Endothelial cell of umbilical vein (primary cell): ENCODE results near the gene MAPRE2. TPM values are rescaled to one million over a fixed set of nuclear protein-coding genes. Genes with fewer than 3 reads are reported as not detected.

Experiments
- BruUV-seq: library from RNA; stranded (reverse); fragments of 400-500 nt; replicated peaks from 2 replicates; lab custom pipeline; 2021; lab: Mats Ljungman, UMichigan
- CTCF ChIA-PET: fragments of 300-600, 350-600 bp; sonication (Branson Sonifier 250); formaldehyde crosslinking; loops from one replicate; lab custom pipeline; 2021; ENCODE audit warnings: antibody characterized with exemption, inconsistent platforms; lab: Charles Lee
- POLR2A ChIA-PET: fragments of 300-600, 350-600 bp; sonication (Branson Sonifier 250); formaldehyde crosslinking; loops from one replicate; lab custom pipeline; 2021; ENCODE audit warnings: antibody characterized with exemption, inconsistent platforms; lab: Charles Lee
- DNase-seq: peaks from one replicate; pipeline ENCODE4 v3.0.0-alpha.2; 2011; ENCODE audit warnings: low read depth, low spot score
- FAIRE-seq: peaks from 2 replicates; lab custom pipeline; 2011; peaks lifted over from hg19 to GRCh38; lab: Jason Lieb, UNC
- H2AFZ ChIP-seq: 2 replicates; pipeline ENCODE4 v1.6.0; 2012; ENCODE audit warnings: low read depth, low read length, control low read depth, inconsistent platforms
- H3K27ac ChIP-seq: 2 replicates; pipeline ENCODE4 v1.5.1; 2011; ENCODE audit warnings: low read depth, mild to moderate bottlenecking, control low read depth, low read length, moderate library complexity; ENCODE audit not compliant: insufficient read depth
- H3K27me3 ChIP-seq, 2 experiments: 2 replicates each; pipeline versions ENCODE4 v1.6.0 to v1.6.1; 2011; ENCODE audit warnings: low read length in 2 of 2, mixed read lengths in 1 of 2; ENCODE audit not compliant: control insufficient read depth in 2 of 2, insufficient read depth in 2 of 2
- H3K36me3 ChIP-seq, 2 experiments: 2 replicates in 1 of 2; 3 replicates in 1 of 2; pipeline ENCODE4 v1.5.1; 2011; ENCODE audit warnings: low read length in 2 of 2, mild to moderate bottlenecking in 1 of 2, moderate library complexity in 1 of 2; ENCODE audit not compliant: control insufficient read depth in 2 of 2, insufficient read depth in 2 of 2; ENCODE audit errors: extremely low read depth in 1 of 2
- H3K4me1 ChIP-seq: 3 replicates; pipeline ENCODE4 v1.5.1; 2011; ENCODE audit warnings: mild to moderate bottlenecking, low read length; ENCODE audit not compliant: control insufficient read depth, insufficient read depth; ENCODE audit errors: extremely low read depth
- H3K4me2 ChIP-seq: 2 replicates; pipeline ENCODE4 v1.6.1; 2011; ENCODE audit warnings: low read length, control low read depth, mixed read lengths; ENCODE audit not compliant: insufficient read depth
- H3K4me3 ChIP-seq, 3 experiments: fragments of 200-600 bp in 1 of 3; sonication (generic), shearing (Covaris generic) in 1 of 3; replicated peaks in 1 of 3; 2 replicates each; pipeline ENCODE4 v1.5.1; 2011 to 2016; ENCODE audit warnings: control low read depth in 3 of 3, low read length in 3 of 3, mild to moderate bottlenecking in 2 of 3, inconsistent platforms in 1 of 3, low read depth in 1 of 3, moderate library complexity in 1 of 3; ENCODE audit not compliant: insufficient read depth in 1 of 3
- H3K79me2 ChIP-seq: 2 replicates; pipeline ENCODE4 v1.6.0; 2012; ENCODE audit warnings: low read length, inconsistent platforms; ENCODE audit not compliant: control insufficient read depth, insufficient read depth
- H3K9ac ChIP-seq: replicated peaks from 2 replicates; pipeline ENCODE3; 2011; ENCODE audit warnings: low read length, control low read depth; ENCODE audit not compliant: insufficient read depth; ENCODE audit errors: extremely low read depth
- H3K9me1 ChIP-seq: replicated peaks from 3 replicates; pipeline ENCODE4 v1.6.0; 2011; ENCODE audit warnings: mild to moderate bottlenecking, low read length; ENCODE audit not compliant: control insufficient read depth, insufficient read depth; ENCODE audit errors: extremely low read depth
- H3K9me3 ChIP-seq: replicated peaks from 2 replicates; pipeline ENCODE4 v1.5.1; 2012; ENCODE audit warnings: low read length, inconsistent platforms; ENCODE audit not compliant: control insufficient read depth, insufficient read depth
- H4K20me1 ChIP-seq: replicated peaks from 2 replicates; pipeline ENCODE3; 2011; ENCODE audit warnings: mild to moderate bottlenecking, low read length; ENCODE audit not compliant: control insufficient read depth, insufficient read depth; ENCODE audit errors: extremely low read depth
- EZH2 ChIP-seq: IDR thresholded peaks from 2 replicates; pipeline ENCODE4 v1.6.1; 2012; ENCODE audit warnings: borderline replicate concordance, low read depth, mild to moderate bottlenecking, moderate library complexity, low read length, inconsistent platforms; ENCODE audit not compliant: severe bottlenecking
- FOS ChIP-seq: IDR thresholded peaks from 2 replicates; pipeline ENCODE4 v1.6.1; 2011; ENCODE audit warnings: mild to moderate bottlenecking, low read length, moderate library complexity, borderline replicate concordance; ENCODE audit not compliant: insufficient read depth
- GATA2 ChIP-seq: IDR thresholded peaks from 2 replicates; pipeline ENCODE4 v1.7.0; 2011; ENCODE audit warnings: low read depth, mild to moderate bottlenecking, moderate library complexity, mixed read lengths, low read length; ENCODE audit not compliant: insufficient read length, insufficient read depth
- JUN ChIP-seq: IDR thresholded peaks from 2 replicates; pipeline ENCODE4 v1.6.1; 2011; ENCODE audit warnings: borderline replicate concordance, low read depth; ENCODE audit not compliant: insufficient read length, insufficient read depth
- MYC ChIP-seq: IDR thresholded peaks from one replicate; pipeline ENCODE4 v1.6.1; 2011; ENCODE audit warnings: mild to moderate bottlenecking, low read depth, low read length
- POLR2A ChIP-seq: IDR thresholded peaks from 2 replicates; pipeline ENCODE4 v1.6.1; 2012; ENCODE audit warnings: low read depth, mild to moderate bottlenecking, control low read depth, low read length
- POLR2AphosphoS5 ChIP-seq: IDR thresholded peaks from 2 replicates; pipeline ENCODE4 v1.6.1; 2012; ENCODE audit warnings: low read depth, mild to moderate bottlenecking, control low read depth, low read length, moderate library complexity; ENCODE audit not compliant: insufficient read depth
- dilution Hi-C: fragments of 300-500 bp; cut with MboI; formaldehyde crosslinking; loops from one replicate; pipeline ENCODE4 v1.15.0; 2019; ENCODE audit warnings: low sequenced_read_pairs; ENCODE audit not compliant: extremely low pct_ligation_motif_present
- intact Hi-C: fragments of 100-400 bp; cut with micrococcal nuclease; formaldehyde crosslinking; loops from one replicate; pipeline ENCODE4 v1.10.0; 2022
- polyA plus RNA-seq, 4 experiments: library from polyadenylated mRNA; depleted of rRNA in 3 of 4; stranded (reverse) in 3 of 4; unstranded in 1 of 4; fragments of >200 nt; gene quantifications; 2 replicates each; pipeline versions ENCODE4 v1.2.1 to v1.2.3, GENCODE V29; 2011 to 2012; ENCODE audit warnings: missing spikeins in 1 of 4
- total RNA-seq: library from RNA; stranded (reverse); gene quantifications from 2 replicates; pipeline ENCODE4 v1.2.3, GENCODE V29; 2021
- TF ChIP-seq, protein P1 (sequence below): IDR thresholded peaks from 2 replicates; pipeline ENCODE4 v1.6.1; 2011; ENCODE audit not compliant: insufficient read depth, insufficient read length
- TF ChIP-seq, protein P2 (sequence below), 2 donors: IDR thresholded peaks; 1 replicate in 1 of 2; 2 replicates in 1 of 2; pipeline ENCODE4 v1.5.1; 2011; ENCODE audit warnings: low read length in 2 of 2, mild to moderate bottlenecking in 2 of 2, moderate library complexity in 2 of 2, control low read depth in 1 of 2, inconsistent platforms in 1 of 2, low read depth in 1 of 2; ENCODE audit not compliant: insufficient read depth in 1 of 2; ENCODE audit errors: extremely low read depth in 1 of 2

MAPRE2 gene
- total and polyA plus RNA-seq, 2 donors (not counting 3 experiments of a cell fraction or from before 2014, with no cell fraction given) = 117 to 148 TPM

DNA sequence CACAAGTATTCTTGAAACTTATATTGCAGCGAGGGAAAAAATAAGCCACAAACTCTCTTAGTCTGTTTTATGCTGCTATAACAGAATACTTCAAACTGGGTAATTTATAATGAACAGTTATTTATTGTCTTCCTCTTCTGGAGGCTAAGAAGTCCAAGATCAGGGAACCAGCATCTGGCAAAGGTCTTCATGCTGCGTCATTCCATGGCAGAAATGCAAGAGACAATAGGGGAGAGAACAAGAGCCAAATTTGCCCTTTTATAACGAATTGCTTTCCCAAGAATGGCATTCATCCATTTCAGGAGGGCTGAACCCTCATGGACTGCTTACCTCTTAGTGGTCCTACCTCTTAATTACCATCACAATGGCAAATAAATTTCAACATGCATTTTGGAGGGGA is 46.5 kb downstream of the MAPRE2 start:
- Histone ChIP-seq H3K9me3 (no peaks in the 10 kb centered on the region), H4K20me1 (no peaks in the 10 kb centered on the region), H3K9ac (no peak overlapping the region), H3K4me1 (peaks cover 19% of the 10 kb centered on the region), H3K4me2 (peak overlapping the region; percentile 8), H3K4me3 (no peak overlapping the region), H3K27ac (no peak overlapping the region), H3K9me1 (no peaks in the 10 kb centered on the region), H3K36me3 (no peaks in the 10 kb centered on the region), H3K27me3 (no peaks in the 10 kb centered on the region), H3K79me2 (peaks cover 26% of the 10 kb centered on the region), H2AFZ (no peak overlapping the region)
- POLR2A ChIA-PET = no interaction called here
- CTCF ChIA-PET = interaction anchor here (0.8 to 1.0 kb wide), 2 partner anchors 11 to 82 kb away, joined by 3 to 4 read pairs; no protein-coding TSS in a partner anchor
- dilution Hi-C loops = no loop called here
- DNase-seq (no peak), FAIRE-seq (no peak)
- intact Hi-C loops = loop anchor here (1.0 kb wide), 1 partner anchor 8 kb away; no protein-coding TSS in a partner anchor
- no peak for TF ChIP-seq GATA2
- TF ChIP-seq EZH2 = no peak
- TF ChIP-seq JUN = no peak
- no peak for TF ChIP-seq MYC
- TF ChIP-seq FOS = no peak
- no peak for TF ChIP-seq POLR2AphosphoS5
- no peak for TF ChIP-seq POLR2A
- TF ChIP-seq, protein P1, sequence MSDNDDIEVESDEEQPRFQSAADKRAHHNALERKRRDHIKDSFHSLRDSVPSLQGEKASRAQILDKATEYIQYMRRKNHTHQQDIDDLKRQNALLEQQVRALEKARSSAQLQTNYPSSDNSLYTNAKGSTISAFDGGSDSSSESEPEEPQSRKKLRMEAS = no peak
- TF ChIP-seq, protein P2, sequence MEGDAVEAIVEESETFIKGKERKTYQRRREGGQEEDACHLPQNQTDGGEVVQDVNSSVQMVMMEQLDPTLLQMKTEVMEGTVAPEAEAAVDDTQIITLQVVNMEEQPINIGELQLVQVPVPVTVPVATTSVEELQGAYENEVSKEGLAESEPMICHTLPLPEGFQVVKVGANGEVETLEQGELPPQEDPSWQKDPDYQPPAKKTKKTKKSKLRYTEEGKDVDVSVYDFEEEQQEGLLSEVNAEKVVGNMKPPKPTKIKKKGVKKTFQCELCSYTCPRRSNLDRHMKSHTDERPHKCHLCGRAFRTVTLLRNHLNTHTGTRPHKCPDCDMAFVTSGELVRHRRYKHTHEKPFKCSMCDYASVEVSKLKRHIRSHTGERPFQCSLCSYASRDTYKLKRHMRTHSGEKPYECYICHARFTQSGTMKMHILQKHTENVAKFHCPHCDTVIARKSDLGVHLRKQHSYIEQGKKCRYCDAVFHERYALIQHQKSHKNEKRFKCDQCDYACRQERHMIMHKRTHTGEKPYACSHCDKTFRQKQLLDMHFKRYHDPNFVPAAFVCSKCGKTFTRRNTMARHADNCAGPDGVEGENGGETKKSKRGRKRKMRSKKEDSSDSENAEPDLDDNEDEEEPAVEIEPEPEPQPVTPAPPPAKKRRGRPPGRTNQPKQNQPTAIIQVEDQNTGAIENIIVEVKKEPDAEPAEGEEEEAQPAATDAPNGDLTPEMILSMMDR (IDR thresholded peaks at IDR 0.05; ENCODE audit: extremely low read depth in 1 of 2, insufficient read depth in 1 of 2, low read depth in 1 of 2, low read length in 2 of 2) = no peak
- BruUV-seq = no TSS peak
